Measurements from ENCODE around the gene PDE9A.
A peak's percentile ranks its signal among the peaks of the same experiment; 100 is the strongest.
"Not testable (repeated sequence)": the region's sequence is repeated elsewhere in the genome, so short reads cannot be mapped to it uniquely, and the experiment has no call there.

The PDE9A gene

GRCh38 chr21:42781150-42781970, 127.9 kb downstream of the PDE9A start:
- no peak for DNase-seq

- no peak for DNase-seq
These were observed 128.7 kb downstream of the PDE9A start for GRCh38 chr21:42781971-42782722.

- DNase-seq: no peak
These were observed 129.4 kb downstream of the PDE9A start for GRCh38 chr21:42782723-42783242.

- no peak for DNase-seq
These were observed 130.9 kb downstream of the PDE9A start for GRCh38 chr21:42784276-42784675.

GRCh38 chr21:42784896-42785451, 131.6 kb downstream of the PDE9A start:
- DNase-seq: no peak

GRCh38 chr21:42785666-42786427, 132.4 kb downstream of the PDE9A start:
- no peak for DNase-seq

- no peak for DNase-seq
These were observed 133.5 kb downstream of the PDE9A start for GRCh38 chr21:42786884-42787283.

GRCh38 chr21:42787613-42788012, 134.2 kb downstream of the PDE9A start:
- no peak for DNase-seq

- DNase-seq: no peak
These were observed 137.2 kb downstream of the PDE9A start for GRCh38 chr21:42790520-42791065.

- DNase-seq: no peak
These were observed 140.4 kb downstream of the PDE9A start for GRCh38 chr21:42793774-42794173.

- no peak for DNase-seq
These were observed 141.1 kb downstream of the PDE9A start for GRCh38 chr21:42794551-42794950.

- no peak for DNase-seq
These were observed 143.1 kb downstream of the PDE9A start for GRCh38 chr21:42796327-42797062.

GRCh38 chr21:42797522-42797921, 144.1 kb downstream of the PDE9A start:
- no peak for DNase-seq

- no peak for DNase-seq
These were observed 144.7 kb downstream of the PDE9A start for GRCh38 chr21:42798106-42798505.

GRCh38 chr21:42799516-42799915, 146.1 kb downstream of the PDE9A start:
- no peak for DNase-seq

GRCh38 chr21:42799948-42800347, 146.5 kb downstream of the PDE9A start:
- DNase-seq: no peak

GRCh38 chr21:42801616-42802015, 148.2 kb downstream of the PDE9A start:
- not testable (repeated sequence) for DNase-seq

GRCh38 chr21:42806509-42807140, 153.2 kb downstream of the PDE9A start:
- DNase-seq: no peak

- DNase-seq: not testable (repeated sequence)
These were observed 154.0 kb downstream of the PDE9A start for GRCh38 chr21:42807293-42807895.

- DNase-seq: peak; percentile 38
These were observed 154.7 kb downstream of the PDE9A start for GRCh38 chr21:42807938-42808613.
